Activated gamma-delta T cell treated with Interleukin-2 at 50 U/mL for 16 hours (primary cell): Measurements from ENCODE around the gene TNIP1.
A peak's percentile ranks its signal among the peaks of the same experiment; 100 is the strongest.

Experiments
- DNase-seq: peaks from one replicate; pipeline ENCODE4 v3.0.0-alpha.2; 2020

The TNIP1 gene, protein sequence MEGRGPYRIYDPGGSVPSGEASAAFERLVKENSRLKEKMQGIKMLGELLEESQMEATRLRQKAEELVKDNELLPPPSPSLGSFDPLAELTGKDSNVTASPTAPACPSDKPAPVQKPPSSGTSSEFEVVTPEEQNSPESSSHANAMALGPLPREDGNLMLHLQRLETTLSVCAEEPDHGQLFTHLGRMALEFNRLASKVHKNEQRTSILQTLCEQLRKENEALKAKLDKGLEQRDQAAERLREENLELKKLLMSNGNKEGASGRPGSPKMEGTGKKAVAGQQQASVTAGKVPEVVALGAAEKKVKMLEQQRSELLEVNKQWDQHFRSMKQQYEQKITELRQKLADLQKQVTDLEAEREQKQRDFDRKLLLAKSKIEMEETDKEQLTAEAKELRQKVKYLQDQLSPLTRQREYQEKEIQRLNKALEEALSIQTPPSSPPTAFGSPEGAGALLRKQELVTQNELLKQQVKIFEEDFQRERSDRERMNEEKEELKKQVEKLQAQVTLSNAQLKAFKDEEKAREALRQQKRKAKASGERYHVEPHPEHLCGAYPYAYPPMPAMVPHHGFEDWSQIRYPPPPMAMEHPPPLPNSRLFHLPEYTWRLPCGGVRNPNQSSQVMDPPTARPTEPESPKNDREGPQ

DNA sequence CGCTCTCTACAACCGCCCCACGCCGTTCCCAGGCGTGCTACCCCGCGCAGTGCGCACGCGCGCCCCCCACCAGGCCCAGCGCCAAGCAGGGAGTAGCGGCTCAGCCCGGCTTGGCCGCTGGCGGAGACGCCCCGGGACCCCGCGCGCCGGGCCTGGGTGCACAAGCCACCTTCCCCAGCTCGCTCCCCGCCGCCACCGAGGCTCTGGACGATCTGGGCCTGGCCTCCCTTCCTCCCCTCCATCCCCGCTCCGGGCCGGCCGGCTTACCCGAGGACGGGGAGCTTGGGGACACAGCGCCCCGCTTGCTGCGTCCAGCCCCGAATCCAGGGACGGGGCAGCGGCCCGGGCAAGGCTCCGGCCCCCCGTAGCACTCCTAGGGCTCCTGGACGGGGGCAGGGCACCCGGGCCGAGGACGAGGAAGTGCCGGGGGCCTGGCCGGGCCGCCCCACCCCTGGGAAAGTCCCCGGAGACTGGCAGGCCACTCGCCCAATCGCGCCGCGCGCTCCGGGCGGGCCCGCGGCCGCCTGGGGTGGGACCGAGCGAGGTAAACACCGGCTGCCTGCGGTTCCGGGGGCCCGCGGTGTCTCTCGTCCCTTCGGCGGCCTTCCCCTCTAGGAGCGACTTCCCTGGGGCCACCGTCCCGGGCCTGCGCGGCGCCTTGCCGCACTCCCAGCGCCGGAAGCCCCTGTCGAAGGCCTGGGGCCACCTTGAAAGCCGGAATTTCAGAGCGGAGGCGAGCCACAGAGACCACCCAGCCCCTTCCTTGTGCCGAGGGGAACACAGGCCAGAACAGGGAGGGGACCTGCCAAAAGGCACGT is at the start of gene TNIP1:
TNIP1 (minus strand) TSS at position 422 of the 818 bp plus-strand sequence. CDS start 15,939 bp downstream, outside the sequence.
- peak; percentile 94 for DNase-seq

DNA sequence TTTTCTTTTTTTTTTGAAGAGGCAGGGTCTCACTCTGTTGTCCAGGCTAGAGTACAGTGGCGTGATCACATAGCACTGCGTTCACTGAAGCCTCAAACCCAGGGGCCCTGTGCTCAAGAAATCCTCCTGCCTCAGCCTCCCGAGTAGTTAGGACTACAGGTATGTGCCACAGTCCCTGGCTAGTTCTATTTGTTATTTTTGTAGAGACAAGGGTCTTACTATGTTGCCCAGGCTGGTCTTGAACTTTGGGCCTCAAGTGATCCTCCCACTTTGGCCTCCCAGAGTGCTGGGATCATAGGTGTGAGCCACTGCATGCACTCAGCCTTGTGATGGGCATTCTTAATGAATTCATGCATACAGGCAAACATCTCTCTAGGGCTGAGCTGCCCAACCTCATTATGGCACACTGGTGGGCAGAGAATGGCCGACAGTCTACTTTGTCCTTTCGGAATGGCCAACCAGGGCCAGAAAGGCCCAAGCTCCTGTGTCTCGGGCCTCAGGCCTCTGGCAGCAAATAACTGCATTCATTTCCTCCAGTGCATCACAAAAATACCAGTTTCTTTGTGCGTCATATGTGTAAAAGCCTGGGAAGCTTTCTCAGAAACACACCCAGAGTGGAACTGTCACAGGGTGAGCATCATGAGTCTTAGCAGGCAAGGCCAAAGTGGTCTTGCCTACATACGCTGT is 49.5 kb upstream of the TNIP1 start:
- DNase-seq, result no peak

GRCh38 chr5:151128817-151129216 is 48.0 kb upstream of the TNIP1 start:
- DNase-seq, result no peak

- no peak for DNase-seq
Observed at GRCh38 chr5:151127926-151128325, 47.1 kb upstream of the TNIP1 start.

- DNase-seq, result peak; percentile 63
Observed at GRCh38 chr5:151126199-151126645, 45.4 kb upstream of the TNIP1 start.

DNA sequence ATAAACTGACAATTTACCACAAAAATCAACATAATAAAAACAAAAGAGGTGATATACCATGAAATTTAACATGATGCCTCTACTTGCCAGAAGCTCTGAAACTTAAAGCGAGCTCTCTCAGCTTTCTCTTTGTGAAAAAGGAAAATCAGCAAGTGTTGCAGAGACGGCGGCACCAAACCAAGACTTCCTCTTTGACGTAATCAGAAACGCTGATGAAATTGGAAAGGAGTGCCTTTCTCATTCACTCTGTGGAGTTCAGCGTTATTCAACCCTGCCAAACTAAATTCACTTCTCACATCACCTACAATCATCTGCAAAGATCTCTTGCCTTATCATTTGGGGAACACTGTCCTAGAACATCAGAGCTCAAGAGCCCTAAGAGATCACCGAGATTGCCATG is 44.6 kb upstream of the TNIP1 start:
- no peak for DNase-seq

DNA sequence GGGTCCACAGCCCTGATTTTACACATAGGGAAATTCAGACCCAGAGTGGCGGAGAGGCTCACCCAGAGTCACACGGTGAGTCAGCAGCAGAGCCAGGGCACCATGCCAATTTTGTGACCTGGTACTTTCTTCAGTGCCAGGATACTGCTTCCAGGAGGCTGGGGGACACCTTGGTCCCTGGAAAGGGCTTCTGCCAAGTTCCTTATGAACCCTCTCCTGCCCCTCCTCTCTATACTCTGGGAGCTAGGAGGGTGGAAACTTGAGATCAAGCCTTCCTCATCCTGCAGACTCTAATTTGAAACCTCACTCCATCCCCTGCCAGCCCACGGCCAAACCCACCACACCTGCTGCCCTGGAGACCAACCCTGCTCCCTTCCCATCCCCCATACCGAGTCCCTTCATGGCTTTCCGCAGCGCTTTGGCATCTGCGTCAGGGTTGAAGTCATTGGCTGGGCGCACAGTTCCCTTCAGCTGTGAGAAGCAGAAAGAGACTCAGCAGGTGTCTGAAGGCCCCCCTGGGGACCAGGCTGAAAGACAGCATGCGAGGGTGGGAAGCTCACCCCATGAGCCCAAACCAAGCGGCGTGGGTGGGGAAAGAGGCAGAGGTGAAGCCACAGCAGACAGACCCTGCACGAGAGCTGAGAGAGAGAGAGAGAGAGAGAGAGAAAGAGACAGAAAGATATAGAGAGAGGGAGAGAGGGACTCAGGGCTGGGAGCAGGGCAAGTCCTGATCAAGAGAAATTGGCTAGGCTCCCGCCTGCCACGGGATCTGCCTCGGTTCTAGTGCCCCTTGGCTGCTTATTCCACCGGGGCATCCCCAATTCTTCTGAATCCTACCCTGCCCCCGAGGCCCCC is 43.3 kb upstream of the TNIP1 start:
- DNase-seq, result peak; percentile 37

GRCh38 chr5:151122828-151123227 is 42.0 kb upstream of the TNIP1 start:
- no peak for DNase-seq

- DNase-seq, result no peak
Observed at GRCh38 chr5:151121665-151122064, 40.8 kb upstream of the TNIP1 start.

DNA sequence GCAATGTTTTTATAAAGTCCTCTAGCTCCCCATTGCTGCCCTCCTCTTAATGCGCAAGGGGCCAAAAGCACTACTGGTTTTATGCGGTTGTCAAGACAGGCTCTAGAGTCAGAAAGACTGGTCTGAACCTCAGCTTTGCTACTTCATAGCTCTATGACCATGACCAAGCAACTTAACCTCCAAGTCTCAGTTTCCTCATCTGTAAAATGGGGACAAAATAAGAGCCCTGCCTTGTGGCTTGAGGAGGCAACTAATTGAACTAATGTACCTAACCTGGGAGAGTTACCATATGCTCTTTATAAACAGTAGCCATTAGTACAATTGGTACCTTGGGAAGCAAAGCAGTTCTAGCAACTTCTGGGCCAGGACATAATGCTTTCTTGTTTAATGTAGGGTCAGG is 40.3 kb upstream of the TNIP1 start:
- DNase-seq, result no peak

DNA sequence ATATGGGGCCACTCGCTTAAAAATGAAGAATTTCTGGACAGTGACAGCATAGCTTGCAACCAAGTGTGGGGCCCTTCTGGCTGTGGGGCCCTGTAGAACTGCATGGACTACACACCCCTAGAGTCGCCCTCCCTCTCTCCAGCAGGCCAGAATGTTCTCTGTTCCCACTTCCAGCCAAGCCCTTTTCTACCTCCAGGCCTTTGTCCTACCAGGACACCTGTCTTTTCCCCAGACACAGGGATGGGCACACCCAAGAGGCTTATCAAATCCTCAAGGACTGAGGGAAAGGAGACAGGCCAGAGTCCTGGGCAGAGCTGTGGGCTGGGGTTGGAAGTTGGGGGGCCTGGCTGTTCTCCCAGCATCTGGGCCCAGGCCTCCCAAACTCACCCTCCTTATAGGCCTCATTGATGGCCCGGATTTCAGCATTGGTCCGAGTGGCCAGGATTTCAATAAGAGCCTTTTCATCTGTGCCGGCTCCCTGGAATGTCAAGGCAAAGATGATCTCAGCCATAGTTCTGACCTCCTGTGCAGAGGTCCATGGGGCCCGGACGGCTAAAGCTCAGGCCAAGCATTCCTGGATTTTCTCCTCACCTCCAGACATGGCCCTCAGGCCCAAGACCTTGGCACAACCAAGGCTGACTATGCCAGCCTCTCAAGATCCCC is 38.2 kb upstream of the TNIP1 start:
- DNase-seq, result no peak

DNA sequence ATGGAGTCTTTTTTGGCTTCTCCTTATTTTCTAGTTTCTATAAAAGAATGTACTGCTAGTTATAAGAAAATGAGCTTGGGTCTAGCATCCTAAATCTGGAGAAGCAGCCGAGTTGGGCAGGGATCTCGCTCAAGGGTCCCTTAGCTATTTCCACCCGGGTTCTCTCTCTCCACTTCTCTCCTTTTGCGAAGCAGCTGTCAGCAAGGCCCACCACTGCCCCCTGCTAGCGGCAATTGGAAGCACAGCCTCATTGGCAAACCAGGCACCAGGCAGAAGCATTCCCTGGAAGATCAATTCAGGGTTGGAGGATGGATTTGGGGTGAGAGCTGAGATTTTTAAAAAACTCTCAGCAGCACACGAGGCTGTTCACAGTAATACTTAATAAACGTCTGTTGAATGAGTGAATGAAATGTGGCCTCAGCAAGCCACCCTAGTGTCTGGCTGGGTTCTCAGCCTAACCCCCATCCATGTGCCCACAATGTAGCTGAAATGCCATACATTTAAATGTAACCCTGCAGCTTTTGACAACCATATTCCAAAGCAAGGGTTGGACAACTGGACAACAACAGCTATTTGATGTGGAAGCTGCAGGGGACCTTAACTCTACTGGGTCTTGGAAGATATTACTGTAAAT is 34.6 kb upstream of the TNIP1 start:
- DNase-seq, result peak; percentile 73

GRCh38 chr5:151113651-151114050 is 32.8 kb upstream of the TNIP1 start:
- DNase-seq, result no peak

GRCh38 chr5:151110992-151111391 is 30.2 kb upstream of the TNIP1 start:
- no peak for DNase-seq

GRCh38 chr5:151110122-151110681 is 29.4 kb upstream of the TNIP1 start:
- DNase-seq, result no peak

DNA sequence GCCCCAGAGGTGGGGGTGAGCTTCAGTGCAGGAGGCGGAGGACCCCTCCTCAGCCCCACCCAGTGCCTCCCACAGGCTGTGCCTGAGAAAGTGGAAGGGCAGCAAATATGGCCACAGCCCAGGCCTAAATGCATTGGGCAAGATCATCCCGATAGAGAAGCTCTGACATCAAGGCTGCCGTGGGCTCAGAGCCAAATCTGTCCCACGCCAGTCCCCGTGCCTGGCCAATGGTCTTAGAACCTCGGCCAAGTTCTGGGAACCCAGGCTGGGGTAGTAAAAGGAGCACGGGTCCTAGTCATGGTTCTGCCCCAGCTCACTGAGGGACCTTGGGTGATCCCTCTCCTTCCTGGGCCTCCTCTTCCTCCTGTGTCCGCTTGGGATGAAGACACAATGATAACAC is 27.7 kb upstream of the TNIP1 start:
- DNase-seq, result no peak

DNA sequence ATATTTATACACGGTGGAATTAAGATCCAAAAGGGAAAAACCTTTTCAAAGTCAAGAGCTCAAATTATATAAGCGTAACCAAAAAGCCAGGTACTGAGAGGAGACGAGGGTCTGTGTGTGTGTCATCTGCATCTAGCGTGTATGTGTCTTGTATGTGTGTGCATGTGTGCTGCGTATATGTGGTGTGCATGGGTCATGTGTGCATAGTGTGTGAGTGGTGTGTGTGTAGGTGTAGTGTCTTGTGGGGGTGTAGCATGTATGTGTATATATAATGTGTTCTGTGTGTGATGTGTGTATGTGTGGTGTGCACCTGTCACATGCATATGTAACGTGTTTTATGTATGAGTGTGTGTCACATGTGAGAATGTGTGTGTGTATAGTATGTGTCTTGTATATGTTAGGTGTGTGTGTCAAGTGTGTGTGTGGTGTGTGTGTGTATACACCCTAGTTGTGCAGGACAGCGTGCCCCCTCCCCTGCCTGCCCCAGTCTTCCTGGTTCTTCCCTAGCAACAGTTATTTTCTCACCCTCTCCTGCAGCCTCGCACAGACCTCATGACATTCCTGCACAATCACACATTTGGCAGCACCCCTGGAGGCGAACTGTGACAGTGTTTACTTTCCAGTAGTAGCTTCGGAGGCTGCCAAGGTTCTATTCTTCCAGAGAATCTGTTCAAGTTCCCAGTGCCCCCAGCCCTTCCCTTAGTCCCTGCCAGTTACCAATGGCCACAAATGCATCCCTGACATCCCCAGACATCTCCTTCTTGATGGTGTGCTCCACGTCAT is 27.1 kb upstream of the TNIP1 start:
- no peak for DNase-seq

GRCh38 chr5:151107084-151107483 is 26.2 kb upstream of the TNIP1 start:
- no peak for DNase-seq

GRCh38 chr5:151106509-151106908 is 25.7 kb upstream of the TNIP1 start:
- no peak for DNase-seq

DNA sequence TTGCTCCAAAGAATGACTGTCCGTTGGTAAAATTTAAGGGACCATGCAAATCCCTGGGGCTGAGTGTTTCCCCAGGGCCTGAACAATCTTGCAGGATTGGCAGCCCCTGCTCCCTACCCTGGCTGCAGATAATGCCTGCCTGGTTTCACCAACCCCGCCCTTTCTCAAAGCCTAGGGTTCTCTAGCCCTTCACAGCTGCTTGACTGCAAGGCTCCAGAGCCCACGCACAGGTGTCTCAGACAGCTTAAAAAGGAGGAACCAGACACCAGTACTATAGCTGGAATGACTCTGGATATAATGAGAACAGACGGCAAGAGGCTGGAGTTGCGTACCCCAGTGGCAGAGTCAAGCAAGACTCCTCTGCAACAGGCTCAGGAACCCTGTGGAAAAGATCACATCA is 25.2 kb upstream of the TNIP1 start:
- DNase-seq, result no peak
